Muscle of arm (tissue), 14 donors: Measurements from ENCODE around the gene SLC25A24. TPM values are rescaled to one million over a fixed set of nuclear protein-coding genes. Genes with fewer than 3 reads are reported as not detected.
"Not testable (repeated sequence)": the region's sequence is repeated elsewhere in the genome, so short reads cannot be mapped to it uniquely, and the experiment has no call there.

Source experiments
- DNase-seq: peaks from one replicate; pipeline ENCODE4 v3.0.0-alpha.2; 2013
- long read RNA-seq, 11 donors: transcript quantifications; one replicate each; lab custom pipeline, GENCODE V29; 2026
- polyA plus RNA-seq, 12 donors: library from polyadenylated mRNA; unstranded; fragments of 120-200 nt; gene quantifications; one replicate each; pipeline ENCODE4 v1.2.1, GENCODE V29; 2013; ENCODE audit not compliant: insufficient read length in 12 of 12

The SLC25A24 gene
- 10 to 100 TPM in 11 of 12 donors, not detected in 1; 31.9 to 54.9 (median 48.9) TPM for polyA plus RNA-seq
- long read RNA-seq, donor 1, full-length matches to known transcripts: 21 of 51 reads
- long read RNA-seq, donor 1, partial matches to known transcripts: 30 of 51 reads
- long read RNA-seq, donor 1, other reads (novel, unspliced or antisense): 0 of 51 reads
- long read RNA-seq, donor 2, full-length matches to known transcripts: 18 of 18 reads
- long read RNA-seq, donor 2, partial matches to known transcripts: 0 of 18 reads
- long read RNA-seq, donor 2, other reads (novel, unspliced or antisense): 0 of 18 reads
- long read RNA-seq, donor 3, full-length matches to known transcripts: 14 of 20 reads
- long read RNA-seq, donor 3, partial matches to known transcripts: 6 of 20 reads
- long read RNA-seq, donor 3, other reads (novel, unspliced or antisense): 0 of 20 reads
- long read RNA-seq, donor 4, full-length matches to known transcripts: 11 of 16 reads
- long read RNA-seq, donor 4, partial matches to known transcripts: 5 of 16 reads
- long read RNA-seq, donor 4, other reads (novel, unspliced or antisense): 0 of 16 reads
- long read RNA-seq, donor 5, full-length matches to known transcripts: 27 of 47 reads
- long read RNA-seq, donor 5, partial matches to known transcripts: 20 of 47 reads
- long read RNA-seq, donor 5, other reads (novel, unspliced or antisense): 0 of 47 reads
- long read RNA-seq, donor 6, full-length matches to known transcripts: 10 of 20 reads
- long read RNA-seq, donor 6, partial matches to known transcripts: 10 of 20 reads
- long read RNA-seq, donor 6, other reads (novel, unspliced or antisense): 0 of 20 reads
- long read RNA-seq, donor 7, full-length matches to known transcripts: 12 of 12 reads
- long read RNA-seq, donor 7, partial matches to known transcripts: 0 of 12 reads
- long read RNA-seq, donor 7, other reads (novel, unspliced or antisense): 0 of 12 reads
- long read RNA-seq, donor 8, full-length matches to known transcripts: 26 of 56 reads
- long read RNA-seq, donor 8, partial matches to known transcripts: 30 of 56 reads
- long read RNA-seq, donor 8, other reads (novel, unspliced or antisense): 0 of 56 reads
- long read RNA-seq, donor 9, full-length matches to known transcripts: 11 of 23 reads
- long read RNA-seq, donor 9, partial matches to known transcripts: 12 of 23 reads
- long read RNA-seq, donor 9, other reads (novel, unspliced or antisense): 0 of 23 reads
- long read RNA-seq, donor 10, full-length matches to known transcripts: 28 of 47 reads
- long read RNA-seq, donor 10, partial matches to known transcripts: 19 of 47 reads
- long read RNA-seq, donor 10, other reads (novel, unspliced or antisense): 0 of 47 reads
- long read RNA-seq, donor 11, full-length matches to known transcripts: 15 of 43 reads
- long read RNA-seq, donor 11, partial matches to known transcripts: 28 of 43 reads
- long read RNA-seq, donor 11, other reads (novel, unspliced or antisense): 0 of 43 reads

DNA sequence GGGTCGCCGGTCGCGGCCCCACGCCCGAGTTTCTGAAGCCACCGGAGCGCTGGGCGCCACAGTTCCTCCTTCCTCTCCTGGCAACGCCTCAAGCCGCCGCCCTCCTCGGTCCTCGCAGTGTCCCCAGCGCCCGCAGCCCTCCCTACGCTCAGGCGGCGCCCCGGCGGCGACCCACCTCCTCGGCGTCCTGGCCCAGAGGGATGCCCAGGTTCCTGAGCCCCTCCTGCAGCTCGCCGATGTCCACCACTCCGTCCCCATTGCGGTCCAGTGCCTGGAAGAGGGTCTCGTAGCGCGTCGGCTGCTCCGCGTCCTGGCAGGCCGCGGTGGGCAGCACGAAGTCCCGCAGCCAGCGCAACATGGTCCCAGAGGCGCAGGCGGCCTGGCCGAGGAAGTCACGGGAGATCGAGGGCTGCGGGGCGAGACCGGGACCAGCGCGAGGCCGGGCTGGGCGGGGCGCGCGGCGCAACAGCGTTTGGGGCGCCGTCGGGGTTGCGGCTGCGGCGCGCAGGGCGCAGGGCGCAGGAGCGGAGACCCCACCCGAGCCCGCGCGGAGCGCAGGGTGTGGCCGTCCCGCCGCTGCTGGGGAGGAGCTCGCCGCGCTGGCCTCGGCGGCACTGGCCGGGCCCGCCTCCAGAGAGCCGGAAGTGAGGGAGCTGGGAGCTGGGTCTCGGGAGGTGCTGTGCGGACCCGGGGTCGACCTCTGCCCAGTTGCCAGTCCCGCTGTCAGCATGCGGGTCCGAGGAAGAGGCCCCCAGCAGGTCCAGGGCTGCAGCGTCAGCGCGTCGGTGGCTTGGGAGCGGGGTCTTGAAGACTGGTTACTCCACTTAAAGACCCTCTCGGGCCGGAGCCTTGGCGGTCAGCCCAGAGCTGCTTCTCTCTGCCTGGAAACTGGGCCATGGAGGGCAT is at the start of gene SLC25A24:
Gene SLC25A24, minus strand, starts transcription at position 563 of the 906 bp plus-strand sequence. Its CDS starts 205 bp downstream, at position 358.
- DNase-seq: peak; percentile 72

DNA sequence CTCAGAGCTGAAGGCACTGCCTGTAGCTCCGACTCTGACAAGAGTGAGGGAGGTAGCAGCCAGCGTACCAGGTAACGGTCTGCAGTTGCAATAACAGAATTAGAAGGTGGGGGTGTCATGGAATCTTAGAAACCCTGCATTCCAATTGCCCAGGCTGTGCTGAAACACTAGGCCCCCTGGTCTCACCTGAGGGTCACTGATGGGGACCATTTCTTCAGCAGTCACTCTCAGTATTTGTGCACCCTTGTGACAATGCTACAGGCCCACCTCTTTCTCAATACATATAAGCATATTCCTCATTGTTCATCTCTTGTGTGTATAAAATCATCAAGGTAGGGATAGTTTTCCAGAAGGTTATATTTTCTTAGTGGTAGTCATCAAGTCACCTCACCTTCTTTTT is 43.8 kb upstream of the SLC25A24 start, which contains the start of gene NBPF4:
Gene NBPF4, minus strand, starts transcription at position 101 of the 400 bp plus-strand sequence. CDS start 315 bp downstream, outside the sequence.
- not testable (repeated sequence) for DNase-seq

DNA sequence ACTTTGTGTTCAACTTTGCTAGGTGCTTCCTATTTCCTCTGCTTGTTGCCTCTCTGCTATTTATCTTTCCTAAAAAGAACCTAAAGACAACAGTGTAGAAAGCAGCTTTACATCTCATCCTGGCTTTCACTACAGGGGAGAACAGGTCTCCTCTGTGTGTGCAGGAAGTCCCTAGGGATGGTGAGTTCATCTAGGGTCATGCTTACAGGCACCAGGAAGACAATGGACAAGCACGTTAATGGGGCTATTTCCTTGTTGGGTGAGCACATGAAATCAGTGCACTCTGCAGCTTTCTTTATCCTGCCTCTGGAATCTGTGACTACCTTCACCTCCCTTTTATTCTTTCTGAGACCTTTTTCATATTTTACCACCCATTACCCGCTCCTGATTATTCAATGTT is 39.3 kb upstream of the SLC25A24 start:
- not testable (repeated sequence) for DNase-seq

DNA sequence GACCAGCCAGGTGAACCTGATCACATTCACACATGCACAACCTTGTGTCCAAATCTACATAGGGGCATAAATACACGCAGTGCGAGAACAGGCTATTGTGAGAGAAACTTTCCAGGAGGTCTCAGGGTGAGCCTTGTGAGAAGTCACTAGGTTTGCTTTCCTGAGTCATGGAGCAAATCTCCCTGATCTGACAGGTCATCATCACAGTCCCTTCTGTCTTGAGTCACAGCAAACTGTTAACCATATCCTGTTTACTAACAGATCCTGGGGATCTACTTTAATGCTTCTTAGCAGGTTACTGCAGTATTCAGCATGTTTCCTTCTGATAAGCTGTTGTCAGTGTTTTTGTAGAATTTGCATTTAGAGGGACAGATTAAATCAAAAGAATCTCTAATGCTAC is 35.2 kb upstream of the SLC25A24 start:
- not testable (repeated sequence) for DNase-seq

DNA sequence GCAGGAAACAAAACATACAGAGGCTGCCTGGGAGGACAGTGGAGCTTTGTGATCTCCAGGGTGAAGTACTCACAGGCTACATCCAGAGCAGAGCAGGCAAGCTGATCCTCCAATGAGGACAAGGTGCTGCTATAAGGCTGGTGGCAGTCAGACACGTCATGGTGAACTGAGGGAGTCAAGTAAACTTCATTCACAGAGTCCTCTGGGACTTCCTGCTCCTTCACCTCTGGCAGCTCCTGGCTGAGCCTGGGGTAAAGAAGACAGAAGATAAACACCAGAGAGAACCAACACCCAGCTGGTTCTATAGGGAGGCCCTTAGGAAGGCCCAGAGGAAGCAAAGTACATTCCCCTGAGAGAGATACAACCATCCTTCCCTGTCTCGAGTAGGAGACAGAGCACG is 32.0 kb upstream of the SLC25A24 start:
- DNase-seq: not testable (repeated sequence)

DNA sequence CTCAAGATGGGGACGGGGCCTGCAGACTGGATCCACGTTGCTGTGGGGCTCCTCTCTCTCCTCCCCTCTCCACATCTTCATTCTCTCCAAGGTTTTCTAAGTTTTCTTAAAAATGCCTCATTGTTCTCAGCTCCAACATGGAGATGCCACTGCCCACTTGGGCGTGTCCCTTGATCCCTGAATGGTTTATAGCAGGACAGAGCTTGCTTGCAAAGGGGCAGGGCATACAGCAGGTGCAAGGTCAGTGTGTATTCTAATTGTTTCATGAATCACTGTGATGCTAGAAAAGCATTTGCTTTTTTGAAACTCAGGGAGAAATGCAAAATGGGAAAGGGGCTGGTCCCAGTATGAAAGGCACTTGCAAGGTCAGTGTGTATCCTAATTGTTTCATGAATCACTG is 29.8 kb upstream of the SLC25A24 start:
- not testable (repeated sequence) for DNase-seq

DNA sequence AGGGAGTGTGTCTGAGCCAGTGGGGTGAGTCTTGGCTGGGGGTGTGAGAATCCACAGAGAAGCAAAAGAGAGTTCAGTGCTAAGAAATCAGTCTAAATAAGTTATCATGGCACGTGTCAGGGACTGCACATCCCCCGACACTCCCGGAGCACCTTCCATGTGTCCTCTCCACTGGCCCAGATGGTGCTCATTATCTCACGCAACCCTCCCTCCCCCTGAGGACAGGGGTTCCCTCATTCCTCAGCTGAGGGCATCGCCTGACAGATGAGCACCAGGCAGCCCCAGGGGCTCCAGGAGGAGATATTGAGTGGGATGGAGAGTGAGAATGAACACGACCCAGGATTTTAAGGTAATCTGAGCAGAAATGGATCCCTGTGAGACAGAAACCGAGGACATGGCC is 27.6 kb upstream of the SLC25A24 start:
- not testable (repeated sequence) for DNase-seq

DNA sequence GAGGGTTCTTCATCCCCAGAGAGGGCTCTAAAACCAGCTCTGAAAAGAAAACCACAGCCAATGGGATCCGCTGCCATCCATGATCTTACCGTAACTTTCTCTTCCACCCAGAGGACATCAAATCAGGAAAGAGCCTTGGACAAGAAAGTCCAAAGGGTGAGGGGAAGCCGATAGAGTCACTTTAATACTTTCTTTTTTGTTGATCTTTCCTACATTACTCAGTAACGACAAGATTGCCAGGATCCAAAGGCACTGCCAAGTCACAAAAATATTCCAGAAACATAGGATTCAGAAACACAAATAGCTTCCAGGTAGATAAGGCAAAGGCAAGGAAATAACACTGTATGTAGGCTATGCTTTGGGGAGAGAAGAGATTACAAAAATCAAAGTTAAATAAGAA is 26.7 kb upstream of the SLC25A24 start:
- not testable (repeated sequence) for DNase-seq

DNA sequence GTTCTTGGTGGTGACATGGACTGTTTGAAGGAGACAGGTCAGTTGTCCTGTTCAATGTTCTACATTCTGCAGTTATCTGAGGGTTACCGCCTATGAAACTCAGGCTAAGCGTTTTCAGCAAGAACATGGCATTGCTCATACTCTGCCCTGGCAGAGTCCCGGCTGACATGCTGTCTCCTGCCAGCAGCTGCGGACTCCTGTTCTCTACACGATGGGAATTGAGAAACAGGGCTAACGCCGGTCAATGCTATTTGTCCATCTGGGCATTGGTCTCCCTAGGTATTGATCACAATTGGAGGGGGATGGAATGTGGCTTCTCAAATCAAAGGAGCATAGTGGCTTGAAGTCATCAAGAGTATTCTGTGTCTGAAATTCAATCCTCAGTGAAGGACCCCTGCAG is 23.1 kb upstream of the SLC25A24 start:
- not testable (repeated sequence) for DNase-seq

DNA sequence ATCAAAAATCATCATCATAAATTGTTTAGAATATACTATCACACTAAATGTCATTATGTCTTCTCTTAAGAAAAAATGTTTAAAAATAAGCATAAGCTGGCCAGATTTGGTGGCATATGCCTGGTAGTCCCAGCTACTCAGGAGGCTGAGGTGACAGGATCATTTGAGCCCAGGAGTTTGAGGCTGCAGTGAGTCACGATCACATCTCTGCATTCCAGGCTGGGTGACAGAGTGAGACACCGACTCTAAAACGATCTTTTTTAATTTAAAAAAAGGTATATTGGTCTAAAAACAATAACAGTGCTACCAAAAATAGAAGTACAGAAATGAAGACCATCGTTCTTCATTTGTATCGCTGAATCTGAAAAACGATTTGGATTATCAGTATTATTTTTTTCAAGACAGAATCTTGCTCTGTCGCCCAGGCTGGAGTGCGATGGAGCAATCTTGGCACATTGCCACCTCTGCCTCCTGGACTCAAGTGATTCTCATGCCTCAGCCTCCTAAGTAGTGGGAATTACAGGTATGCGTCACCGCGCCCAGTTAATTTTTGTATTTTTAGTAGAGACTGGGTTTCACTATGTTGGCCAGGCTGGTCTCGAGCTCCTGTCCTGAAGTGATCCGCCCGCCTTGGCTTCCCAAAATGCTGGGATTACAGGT is 17.5 kb upstream of the SLC25A24 start:
- not testable (repeated sequence) for DNase-seq

DNA sequence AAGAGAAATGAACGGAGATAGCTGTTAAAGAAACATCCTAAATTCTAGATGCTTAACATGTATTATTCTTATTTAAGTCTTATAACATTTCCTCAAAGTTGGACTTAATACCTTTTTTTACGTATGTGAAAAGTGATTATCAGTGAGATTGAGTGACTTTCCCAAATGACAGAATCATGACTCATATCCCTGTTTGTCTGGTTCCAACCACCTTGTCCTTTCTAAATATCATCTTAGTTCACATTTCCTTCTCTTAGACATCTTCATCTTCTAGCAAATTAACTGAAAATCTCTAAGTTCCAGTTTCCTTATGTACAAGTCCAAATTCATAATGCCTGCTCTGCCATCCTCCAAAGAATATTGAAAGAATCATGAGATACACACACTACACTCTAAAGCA is 16.9 kb upstream of the SLC25A24 start:
- not testable (repeated sequence) for DNase-seq

DNA sequence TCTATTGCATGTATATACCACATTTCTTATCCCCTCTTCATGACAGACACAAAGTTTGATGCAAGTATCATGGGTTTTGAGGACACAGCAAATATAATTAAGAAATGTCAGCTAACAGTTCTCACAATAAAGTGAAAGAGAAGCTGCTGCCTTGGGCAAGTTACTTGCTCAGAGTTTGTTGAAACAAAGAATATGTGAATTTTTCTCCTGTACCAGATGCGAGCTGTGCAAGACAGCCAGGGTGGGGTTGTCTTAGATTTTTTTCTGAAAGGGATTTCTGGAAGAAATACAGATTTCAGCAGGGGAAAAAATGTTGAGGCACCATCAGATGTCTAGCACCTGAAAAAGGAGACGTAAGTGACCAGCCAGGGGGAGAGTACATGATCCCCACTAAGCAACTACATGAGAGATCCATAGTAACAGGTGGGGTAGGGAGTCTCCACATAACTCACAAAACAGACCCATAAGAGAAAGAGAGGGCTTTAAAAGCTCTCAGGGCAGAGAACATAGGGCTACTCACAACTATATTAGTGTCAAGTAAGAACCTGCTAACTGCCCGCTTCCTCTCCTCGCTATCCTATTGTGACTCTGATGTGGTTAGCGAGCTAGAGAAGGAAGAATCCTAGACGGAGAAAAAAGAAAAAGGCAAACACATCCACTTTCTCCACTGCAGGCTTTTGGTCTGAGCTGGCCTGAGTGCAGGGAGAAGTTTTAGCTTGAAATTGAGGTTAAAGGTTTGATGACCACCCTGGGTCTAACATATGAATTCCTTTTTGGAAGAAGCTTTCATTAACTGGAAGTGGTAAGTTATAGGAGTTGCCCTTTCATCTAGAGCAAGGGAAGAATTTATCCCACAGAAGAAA is 16.1 kb upstream of the SLC25A24 start:
- DNase-seq: not testable (repeated sequence)

DNA sequence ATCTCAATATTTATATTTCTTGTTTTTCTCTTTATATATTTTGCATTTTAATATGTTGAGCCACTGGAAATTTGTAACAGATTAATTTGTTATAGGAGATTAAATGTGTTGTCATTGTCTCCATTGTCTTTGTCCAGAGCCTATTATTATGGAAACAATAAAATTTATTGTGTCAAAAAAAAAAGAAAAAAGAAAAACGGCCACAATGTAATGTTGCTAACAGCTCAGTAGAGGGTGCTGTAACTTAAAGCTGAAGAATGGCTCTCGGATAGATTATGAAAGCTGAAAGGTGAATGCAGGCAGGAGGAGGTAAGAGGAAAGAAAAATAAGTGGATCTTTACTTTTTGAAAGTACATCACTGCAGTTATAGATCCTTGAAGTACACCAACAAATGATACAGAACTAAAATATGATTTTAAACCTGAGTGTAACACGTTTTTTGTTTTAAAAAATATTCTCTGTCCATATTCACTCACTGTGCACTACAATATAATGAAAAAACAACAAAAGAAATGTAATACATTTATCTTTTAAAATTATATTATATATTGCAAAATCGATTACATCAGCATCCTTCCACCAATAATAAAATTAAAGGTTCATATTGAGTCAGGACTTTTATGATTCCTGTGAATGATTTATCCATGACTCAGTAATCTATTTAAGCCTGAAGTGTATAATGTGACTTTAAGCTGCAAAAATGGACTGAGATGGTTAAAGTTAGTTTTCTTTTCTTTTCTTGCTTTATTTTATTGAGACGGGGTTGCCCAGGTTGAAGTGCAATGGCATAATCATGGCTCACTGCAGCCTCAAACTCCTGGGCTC is 14.7 kb upstream of the SLC25A24 start:
- DNase-seq: not testable (repeated sequence)

DNA sequence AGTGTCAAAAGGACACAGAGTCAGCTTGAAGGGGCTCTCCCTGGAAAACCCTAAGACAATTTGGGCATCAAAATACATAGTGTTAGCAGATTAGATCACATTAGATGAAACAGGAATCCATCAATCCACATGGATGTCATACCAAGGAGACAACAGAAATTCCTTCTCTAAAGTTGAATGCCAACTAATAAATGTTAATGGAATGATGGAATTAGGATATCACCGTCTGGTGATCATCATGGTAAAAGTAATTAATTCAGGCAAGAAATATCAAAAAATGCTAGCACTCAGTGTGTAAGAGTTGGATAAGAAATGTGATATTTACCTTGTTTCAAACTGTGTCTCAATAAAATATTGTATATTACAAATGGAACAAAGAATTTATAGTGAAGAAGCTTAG is 10.9 kb upstream of the SLC25A24 start:
- DNase-seq: no peak

DNA sequence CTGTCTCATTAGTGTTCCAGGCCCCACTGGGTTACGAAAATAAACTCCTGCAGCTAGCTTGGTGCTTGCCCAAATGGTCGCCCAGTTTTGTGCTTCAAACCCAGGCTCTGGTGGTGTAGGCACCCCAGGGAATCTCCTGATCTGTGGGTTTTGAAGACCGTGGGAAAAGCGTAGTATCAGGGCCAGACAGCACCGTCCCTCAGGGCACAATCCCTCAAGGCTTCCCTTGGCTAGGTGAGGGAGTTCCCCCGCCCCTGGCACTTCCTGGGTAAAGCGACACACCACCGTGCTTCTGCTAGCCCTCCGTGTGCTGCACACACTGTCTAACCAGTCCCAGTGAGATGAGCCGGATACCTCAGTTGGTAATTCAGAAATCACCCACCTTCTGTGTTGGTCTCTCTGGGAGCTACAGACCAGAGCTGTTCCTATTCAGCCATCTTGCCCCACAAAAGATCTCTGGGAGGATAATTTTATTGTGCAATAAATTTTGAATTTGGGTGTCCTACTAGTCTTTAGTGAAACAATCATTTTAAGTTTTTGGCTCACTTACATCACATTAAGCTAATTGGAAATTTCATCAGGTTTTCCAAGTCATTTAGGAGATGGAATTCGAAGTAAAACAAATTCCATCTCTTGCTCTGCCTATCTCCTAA is 9.4 kb upstream of the SLC25A24 start:
- DNase-seq: no peak

DNA sequence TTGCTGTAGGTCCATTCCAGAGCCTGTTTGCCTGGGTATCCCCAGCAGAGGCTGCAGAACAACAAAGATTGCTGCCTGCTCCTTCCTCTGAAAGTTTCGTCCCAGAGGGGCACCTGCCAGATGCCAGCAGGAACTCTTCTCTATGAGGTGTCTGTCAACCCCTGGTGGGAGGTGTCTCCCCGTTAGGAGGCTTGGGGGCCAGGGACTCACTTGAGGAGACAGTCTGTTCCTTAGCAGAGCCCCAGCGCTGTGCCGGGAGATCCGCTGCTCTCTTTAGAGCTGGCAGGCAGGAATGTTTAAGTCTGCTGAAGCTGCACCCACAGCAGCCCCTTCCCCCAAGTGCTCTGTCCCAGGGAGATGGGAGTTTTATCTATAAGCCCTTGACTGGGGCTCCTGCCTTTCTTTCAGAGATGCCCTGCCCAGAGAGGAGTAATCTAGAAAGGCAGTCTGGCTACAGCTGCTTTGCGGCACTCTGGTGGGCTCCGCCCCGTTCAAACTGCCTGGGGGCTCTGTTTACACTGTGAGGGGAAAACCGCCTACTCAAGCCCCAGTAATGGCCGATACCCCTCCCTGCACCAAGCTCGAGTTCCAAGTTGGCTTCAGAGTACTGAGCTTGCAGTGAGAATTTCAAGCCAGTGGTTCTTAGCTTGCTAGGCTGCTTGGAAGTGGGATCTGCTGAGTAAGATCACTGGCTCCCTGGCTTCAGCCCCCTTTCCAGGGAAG is 8.7 kb upstream of the SLC25A24 start:
- DNase-seq: no peak
